ENCODE results near the gene TSPAN11.

Gene TSPAN11

GRCh38 chr12:30962047-30962446 is 35.5 kb downstream of the TSPAN11 start:
- DNase-seq: no peak

- DNase-seq: no peak
Measured at GRCh38 chr12:30963709-30964564, 37.4 kb downstream of the TSPAN11 start.

GRCh38 chr12:30964896-30965612 is 38.5 kb downstream of the TSPAN11 start:
- DNase-seq: no peak

GRCh38 chr12:30965613-30965985 is 39.1 kb downstream of the TSPAN11 start:
- DNase-seq: no peak

- DNase-seq: no peak
Measured at GRCh38 chr12:30967026-30967425, 40.5 kb downstream of the TSPAN11 start.

GRCh38 chr12:30968211-30968610 is 41.7 kb downstream of the TSPAN11 start:
- DNase-seq: no peak

GRCh38 chr12:30969006-30969405 is 42.5 kb downstream of the TSPAN11 start:
- DNase-seq: no peak

GRCh38 chr12:30969606-30970395 is 43.3 kb downstream of the TSPAN11 start:
- DNase-seq: no peak

GRCh38 chr12:30970559-30971197 is 44.1 kb downstream of the TSPAN11 start:
- DNase-seq: no peak

GRCh38 chr12:30972035-30972434 is 45.5 kb downstream of the TSPAN11 start:
- no peak for DNase-seq

GRCh38 chr12:30973175-30973574 is 46.6 kb downstream of the TSPAN11 start:
- no peak for DNase-seq

GRCh38 chr12:30973830-30974229 is 47.3 kb downstream of the TSPAN11 start:
- DNase-seq: no peak

- no peak for DNase-seq
Measured at GRCh38 chr12:30974746-30975500, 48.4 kb downstream of the TSPAN11 start.

- DNase-seq: no peak
Measured at GRCh38 chr12:30975581-30975980, 49.0 kb downstream of the TSPAN11 start.

GRCh38 chr12:30976206-30976605 is 49.7 kb downstream of the TSPAN11 start:
- no peak for DNase-seq

- no peak for DNase-seq
Measured at GRCh38 chr12:30977124-30977523, 50.6 kb downstream of the TSPAN11 start.

GRCh38 chr12:30977537-30978349 is 51.2 kb downstream of the TSPAN11 start:
- no peak for DNase-seq

- no peak for DNase-seq
Measured at GRCh38 chr12:30978639-30979038, 52.1 kb downstream of the TSPAN11 start.

GRCh38 chr12:30979371-30980259 is 53.1 kb downstream of the TSPAN11 start:
- no peak for DNase-seq
